NOMO-1 (cell line): ENCODE data around the gene FHOD1.

Experiments
- DNase-seq, 2 experiments: peaks; one replicate each; lab custom pipeline; 2025; ENCODE audit not compliant: unreplicated experiment in 2 of 2; lab: John Stamatoyannopoulos, UW

Gene FHOD1

DNA sequence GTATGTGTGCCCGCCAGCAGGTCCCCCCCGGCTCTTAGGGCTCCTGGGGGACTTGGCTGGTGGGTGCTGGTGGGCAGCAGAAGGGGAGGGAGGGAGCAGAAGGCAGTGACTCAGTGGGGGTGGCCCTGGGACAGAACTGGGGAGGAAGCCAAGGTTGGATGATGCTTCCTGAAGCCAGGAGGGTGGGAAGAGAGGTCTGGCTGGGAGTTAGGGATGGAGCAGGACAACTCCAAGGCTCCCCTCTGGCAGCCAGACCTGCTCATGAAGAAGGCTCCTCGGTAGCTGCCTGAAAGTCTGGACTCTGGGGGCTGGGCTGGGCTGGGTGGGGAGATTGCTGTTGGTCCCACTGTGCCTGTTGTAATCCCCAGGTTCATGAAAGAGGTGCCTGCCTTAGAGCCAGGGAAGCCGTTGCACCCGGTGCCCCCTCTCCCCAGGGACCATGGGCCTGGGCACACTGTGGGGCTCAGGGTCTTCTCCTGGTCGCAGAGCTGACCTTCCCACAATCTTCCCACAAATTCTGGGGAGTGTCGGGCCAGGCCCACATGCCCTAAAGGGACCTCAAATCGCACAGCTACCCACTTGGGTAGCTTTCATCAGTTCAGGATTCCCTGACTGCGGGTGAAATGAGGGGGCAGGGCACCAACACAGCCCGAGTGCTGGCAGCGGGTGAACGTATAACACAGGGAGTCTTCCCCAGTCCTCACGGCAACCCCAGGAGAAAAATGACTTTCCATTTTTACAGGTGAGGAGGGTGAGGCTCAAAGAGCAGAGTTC lies 30.9 kb upstream of the FHOD1 start:
- no peak for DNase-seq

DNA sequence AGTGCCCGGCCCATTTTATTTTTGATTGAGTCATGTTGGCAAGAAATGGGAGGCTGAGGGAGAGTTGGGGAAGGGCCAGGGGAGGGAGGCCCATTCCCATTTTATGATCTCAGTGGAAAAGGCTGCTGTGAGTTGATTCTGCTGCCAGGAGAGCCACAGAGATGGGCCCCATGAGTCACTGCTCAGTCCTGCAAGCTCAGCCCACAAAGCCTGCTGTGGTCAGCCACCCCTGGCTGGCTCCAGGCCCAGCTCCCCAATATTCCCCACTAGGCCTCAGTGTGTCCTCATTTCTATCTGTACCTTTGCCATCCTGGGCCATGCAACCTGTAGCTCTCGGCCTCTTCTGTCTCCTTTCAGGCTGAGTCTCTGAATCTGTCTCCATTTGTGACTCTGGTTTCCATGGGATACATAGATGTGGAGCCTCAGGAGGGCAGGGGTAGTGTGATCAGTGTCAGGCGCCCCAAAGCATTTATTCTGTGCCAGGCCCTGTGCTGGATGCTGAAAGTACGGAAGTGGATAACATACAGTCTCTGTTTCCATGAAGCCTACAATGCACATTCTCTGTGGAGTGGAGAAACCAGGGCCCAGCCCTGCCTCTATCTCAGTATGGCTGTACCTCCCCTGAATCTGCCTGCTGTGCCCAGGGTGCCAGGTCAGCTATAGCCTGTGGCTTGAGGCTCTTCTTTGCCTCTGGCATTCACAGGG lies 30.2 kb upstream of the FHOD1 start:
- no peak for DNase-seq

GRCh38 chr16:67275321-67275720 lies 28.0 kb upstream of the FHOD1 start:
- no peak for DNase-seq

DNA sequence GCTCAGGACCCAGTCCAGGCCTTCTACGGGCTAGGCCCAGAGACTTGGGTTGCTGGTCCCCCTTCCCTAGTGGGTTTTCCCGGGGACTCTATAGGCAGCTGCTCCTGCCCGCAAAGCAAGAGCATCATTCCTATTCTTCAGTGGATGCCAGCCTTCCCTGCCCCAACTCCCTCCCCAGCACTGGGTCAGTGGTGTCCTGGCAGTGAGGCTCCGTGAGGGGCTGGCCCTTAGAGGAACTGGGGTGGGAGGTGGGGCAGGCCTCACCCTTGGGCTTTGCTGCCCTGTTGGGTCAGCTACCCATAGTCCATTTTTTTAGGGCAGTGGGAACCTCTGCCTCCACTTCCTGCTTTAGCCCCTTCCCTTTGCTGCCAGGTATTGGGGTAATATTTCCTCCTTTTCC lies 24.2 kb upstream of the FHOD1 start:
- DNase-seq = no peak

- DNase-seq = no peak
These were observed 23.7 kb upstream of the FHOD1 start for GRCh38 chr16:67270931-67271338.

GRCh38 chr16:67269766-67270165 lies 22.5 kb upstream of the FHOD1 start:
- no peak for DNase-seq

- no peak for DNase-seq
These were observed 20.9 kb upstream of the FHOD1 start for GRCh38 chr16:67268136-67268579.

DNA sequence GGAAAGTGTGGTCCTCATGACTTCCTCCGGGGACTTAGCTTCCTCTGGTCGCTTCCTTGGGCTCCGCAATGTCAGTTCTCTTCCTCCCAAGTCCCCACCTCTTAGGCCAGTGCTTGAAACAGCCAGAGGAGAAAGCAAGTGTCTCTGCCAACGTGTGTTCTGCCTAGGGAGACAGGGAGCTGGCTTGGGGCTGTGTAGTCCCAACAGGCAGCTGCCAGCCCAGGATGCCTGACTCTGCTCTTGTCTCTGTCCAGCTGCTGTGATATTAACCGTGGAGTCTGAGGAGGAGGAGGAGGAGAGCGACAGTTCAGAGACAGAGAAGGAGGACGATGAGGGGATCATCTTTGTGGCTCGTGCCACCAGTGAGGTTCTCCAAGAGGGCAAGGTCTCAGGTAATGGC lies 18.6 kb upstream of the FHOD1 start:
- no peak for DNase-seq

DNA sequence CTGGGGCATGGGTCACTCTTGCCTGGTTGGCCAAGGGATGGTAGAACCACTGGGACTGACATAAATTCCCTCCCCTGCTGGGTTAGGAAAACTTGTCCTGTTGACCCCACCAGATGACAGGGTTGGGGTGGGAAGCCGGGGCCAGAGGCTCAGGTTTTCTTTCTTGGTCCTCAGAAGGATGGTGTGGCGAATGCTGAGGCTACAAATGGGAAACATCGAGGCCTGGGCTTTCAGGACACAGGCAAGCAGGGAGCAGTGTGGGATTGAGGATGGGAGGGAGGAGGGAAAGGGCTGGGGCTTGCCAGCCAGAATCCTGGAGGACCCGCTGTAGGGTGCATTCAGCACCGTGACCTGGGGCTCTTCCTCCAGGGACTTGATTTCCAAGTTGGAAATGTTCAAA lies 17.6 kb upstream of the FHOD1 start:
- no peak for DNase-seq

DNA sequence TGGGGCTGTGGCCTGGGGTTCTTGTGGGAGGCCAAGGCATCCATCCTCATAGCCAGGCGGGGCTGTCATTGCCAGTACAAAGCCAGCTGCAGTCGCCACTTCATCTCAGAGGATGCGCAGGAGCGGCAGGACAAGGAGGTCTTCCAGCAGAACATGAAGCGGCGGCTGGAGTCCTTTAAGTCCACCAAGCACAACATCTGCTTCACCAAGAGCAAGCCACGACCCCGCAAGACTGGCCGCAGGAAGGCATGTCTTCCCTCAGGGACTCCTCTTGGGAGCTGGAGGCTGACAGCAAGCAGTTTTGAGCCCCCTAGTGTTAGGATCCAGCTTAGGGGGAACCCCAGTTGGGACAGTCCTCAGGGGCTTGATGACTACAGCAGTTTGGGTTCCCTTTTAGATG lies 17.0 kb upstream of the FHOD1 start:
- no peak for DNase-seq

GRCh38 chr16:67263201-67263600 lies 15.9 kb upstream of the FHOD1 start:
- no peak for DNase-seq

DNA sequence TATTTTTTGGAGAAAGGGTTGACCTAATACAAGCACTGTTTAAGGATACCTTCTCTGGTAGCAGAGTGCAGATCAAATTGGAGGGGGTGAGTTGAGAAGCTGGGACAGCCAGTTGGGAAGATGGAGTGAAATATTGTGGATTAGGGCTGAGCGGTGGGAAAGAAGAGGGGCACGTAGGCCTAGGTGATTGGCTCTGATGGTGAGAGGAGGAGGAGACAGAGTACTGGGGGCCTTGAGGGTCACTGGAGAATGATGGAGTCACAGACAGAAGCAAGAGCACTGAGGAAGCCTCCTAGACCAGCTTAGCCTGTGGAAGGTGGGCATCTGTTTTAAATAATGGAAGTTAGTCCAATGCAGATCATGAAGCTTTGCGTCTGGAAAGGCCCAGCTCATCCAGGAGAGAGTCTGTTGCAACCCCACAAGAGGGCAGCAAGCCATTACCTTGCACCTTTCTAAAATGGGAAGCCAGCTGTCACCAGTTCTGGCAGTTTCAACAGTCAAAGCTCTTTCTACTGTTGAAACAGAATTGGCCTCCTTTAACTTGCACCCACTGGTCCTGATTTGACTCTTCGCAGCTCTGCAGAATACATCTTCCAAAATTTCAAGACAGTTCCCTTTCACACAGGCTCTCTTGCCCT lies 13.3 kb upstream of the FHOD1 start:
- DNase-seq = peak; percentile 76 to 77

DNA sequence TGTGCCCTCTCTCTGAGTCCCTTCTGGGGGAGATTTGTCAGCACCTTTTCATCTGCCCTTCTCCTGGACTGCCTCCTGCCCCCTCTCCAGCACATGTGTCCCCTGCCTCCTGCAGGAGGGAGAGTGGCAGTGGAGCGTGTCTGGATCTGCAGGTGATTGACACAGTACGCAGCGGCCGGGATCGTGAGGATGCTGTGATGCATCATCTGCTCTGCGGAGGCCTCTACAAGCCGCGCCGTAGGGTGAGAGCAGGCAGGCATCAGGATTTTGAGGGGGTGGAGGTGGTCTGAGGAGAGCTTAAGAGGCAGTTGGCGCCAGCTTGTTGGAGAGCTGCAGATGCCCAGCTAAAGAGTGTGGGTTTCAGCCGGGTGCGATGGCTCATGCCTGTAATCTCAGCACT lies 12.4 kb upstream of the FHOD1 start:
- no peak for DNase-seq

DNA sequence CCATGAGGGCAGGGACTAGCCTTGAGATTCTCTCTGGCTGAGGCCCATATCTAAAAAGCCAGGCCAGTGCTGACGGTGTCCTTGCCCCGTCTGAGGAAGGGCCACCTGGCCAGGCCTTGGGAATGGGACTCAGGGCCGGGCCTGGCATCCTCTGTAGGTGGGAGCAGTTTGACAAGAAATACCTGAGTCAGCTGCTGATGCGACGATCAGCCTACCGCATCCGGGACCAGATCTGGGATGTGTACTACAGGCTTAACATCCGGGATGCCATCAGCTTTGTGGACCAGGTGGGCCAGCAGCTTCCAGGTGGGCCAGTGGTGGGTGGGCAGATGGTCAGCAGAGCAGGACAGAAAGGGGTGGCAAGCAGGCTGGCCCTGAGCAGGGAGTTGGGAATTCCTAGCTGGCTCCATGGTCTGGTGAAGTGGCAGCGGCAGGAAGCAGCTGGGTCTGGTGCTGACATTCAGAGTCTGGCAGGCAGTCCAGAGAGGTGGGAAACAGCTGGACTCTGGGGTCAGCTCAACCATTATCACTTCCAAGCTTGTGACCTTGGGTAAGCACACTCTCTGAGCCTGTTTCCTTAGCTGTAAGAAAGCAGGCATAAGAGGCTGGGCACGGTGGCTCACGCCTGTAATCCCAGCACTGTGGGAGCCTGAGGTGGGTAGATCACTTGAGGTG lies 11.0 kb upstream of the FHOD1 start:
- no peak for DNase-seq

DNA sequence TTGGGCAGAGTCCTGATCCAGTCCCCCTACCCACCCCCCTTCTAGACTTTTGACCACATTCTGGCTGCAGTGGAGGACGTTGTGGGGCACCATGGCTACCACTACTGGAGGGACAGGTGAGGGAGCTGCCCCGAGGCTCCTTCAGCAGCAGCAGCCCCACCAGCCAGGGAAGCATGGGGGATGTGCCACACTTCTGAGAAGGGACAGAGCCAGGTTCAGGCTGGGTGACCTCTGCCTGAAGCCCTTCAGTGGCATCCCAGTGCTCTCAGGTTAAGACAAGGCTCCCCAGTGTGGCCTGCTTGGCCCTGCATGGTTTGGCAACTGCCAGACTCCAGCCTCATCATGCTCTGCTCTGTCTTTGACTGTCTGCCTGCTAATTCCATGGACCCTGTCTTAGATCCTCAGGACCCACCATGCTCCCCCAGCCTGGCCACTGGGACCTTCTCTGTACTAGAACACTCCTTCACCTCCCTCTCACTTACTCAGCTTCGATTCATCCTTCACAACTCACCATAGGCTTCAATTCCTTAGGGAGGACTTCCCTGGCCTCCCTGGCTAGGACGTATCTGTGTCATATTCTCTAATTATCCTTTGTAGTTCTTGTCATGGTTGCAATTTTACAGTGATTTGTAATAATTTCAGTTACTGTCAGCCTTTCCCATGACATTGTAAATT lies 10.3 kb upstream of the FHOD1 start:
- no peak for DNase-seq

- no peak for DNase-seq
These were observed 9.5 kb upstream of the FHOD1 start for GRCh38 chr16:67256701-67257230.

GRCh38 chr16:67255553-67256221 lies 8.4 kb upstream of the FHOD1 start:
- DNase-seq = no peak

DNA sequence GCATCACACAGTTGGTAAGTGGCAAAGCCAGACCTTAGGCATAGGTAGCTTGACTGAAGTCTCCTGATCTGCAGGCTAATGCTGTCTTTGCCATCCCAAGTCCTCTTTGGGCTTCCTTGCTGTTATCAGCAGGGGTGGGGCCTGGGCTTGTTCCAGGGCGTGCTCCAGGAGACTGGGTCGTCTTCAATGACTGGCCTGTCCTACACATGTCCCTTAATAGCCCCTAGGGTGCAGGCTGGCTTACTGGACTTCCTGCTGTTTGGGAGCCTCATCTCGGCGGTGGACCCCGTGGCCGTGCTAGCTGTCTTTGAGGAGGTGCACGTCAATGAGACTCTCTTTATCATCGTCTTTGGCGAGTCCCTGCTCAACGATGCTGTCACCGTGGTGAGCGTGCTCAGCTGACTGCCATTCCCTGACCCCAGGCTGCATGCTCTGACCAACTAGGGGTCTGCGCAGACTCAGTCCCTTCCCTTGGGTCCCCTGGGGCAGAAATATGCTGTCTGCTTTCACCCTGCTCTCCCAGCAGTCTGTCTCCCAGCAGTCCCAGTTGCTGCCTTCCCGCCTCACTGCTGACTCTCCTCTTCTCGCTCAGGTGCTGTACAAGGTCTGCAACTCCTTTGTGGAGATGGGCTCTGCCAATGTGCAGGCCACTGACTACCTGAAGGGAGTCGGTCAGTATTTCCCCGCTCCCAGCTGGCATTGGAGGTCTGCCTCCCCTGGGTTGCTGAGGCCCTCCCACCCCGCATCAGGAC lies 7.7 kb upstream of the FHOD1 start:
- no peak for DNase-seq
